WTC11 (cell line): Measurements from ENCODE around the gene MGAT4D.

ENCODE experiments used
- ATF1 ChIP-seq: sonication (generic); formaldehyde crosslinking; IDR thresholded peaks from 2 replicates; pipeline ENCODE4 v1.8.1; 2023; ENCODE audit warnings: mild to moderate bottlenecking, moderate library complexity, missing genetic modification reagents
- CBFB ChIP-seq: sonication (generic); formaldehyde crosslinking; IDR thresholded peaks from 2 replicates; pipeline ENCODE4 v1.8.1; 2022; ENCODE audit warnings: mild to moderate bottlenecking, low read depth, missing genetic modification reagents
- FOXP1 ChIP-seq: sonication (generic); formaldehyde crosslinking; IDR thresholded peaks from 2 replicates; pipeline ENCODE4 v1.8.0; 2022; ENCODE audit warnings: missing genetic modification reagents, mild to moderate bottlenecking, moderate library complexity, borderline replicate concordance
- KAT7 ChIP-seq: sonication (generic); formaldehyde crosslinking; IDR thresholded peaks from 2 replicates; pipeline ENCODE4 v1.8.1; 2023; ENCODE audit warnings: missing genetic modification reagents, mild to moderate bottlenecking, borderline replicate concordance
- NR2C2 ChIP-seq: sonication (generic); formaldehyde crosslinking; IDR thresholded peaks from 2 replicates; pipeline ENCODE4 v1.8.0; 2022; ENCODE audit warnings: mild to moderate bottlenecking, missing genetic modification reagents
- ZNF232 ChIP-seq: sonication (generic); formaldehyde crosslinking; IDR thresholded peaks from 2 replicates; pipeline ENCODE4 v1.8.0; 2022; ENCODE audit warnings: mild to moderate bottlenecking, missing genetic modification reagents
- ZNF671 ChIP-seq: fragments of 250-450 bp; sonication (Bioruptor Pico); IDR thresholded peaks from 2 replicates; pipeline ENCODE4 v1.8.0; 2021; ENCODE audit warnings: mild to moderate bottlenecking
- TF ChIP-seq, protein P1 (sequence below): sonication (generic); formaldehyde crosslinking; IDR thresholded peaks from 2 replicates; pipeline ENCODE4 v1.8.0; 2022; ENCODE audit warnings: mild to moderate bottlenecking, missing genetic modification reagents
- TF ChIP-seq, protein P2 (sequence below): fragments of 200-600 bp; IDR thresholded peaks from 2 replicates; pipeline ENCODE4 v1.8.0; 2022; ENCODE audit warnings: antibody characterized with exemption
- TF ChIP-seq, protein P3 (sequence below): sonication (generic); formaldehyde crosslinking; IDR thresholded peaks from 2 replicates; pipeline ENCODE4 v1.8.0; 2023; ENCODE audit warnings: missing genetic modification reagents, mild to moderate bottlenecking, borderline replicate concordance
- TF ChIP-seq, protein P4 (sequence below): sonication (generic); formaldehyde crosslinking; IDR thresholded peaks from 2 replicates; pipeline ENCODE4 v1.8.0; 2022; ENCODE audit warnings: mild to moderate bottlenecking, missing genetic modification reagents

DNA sequence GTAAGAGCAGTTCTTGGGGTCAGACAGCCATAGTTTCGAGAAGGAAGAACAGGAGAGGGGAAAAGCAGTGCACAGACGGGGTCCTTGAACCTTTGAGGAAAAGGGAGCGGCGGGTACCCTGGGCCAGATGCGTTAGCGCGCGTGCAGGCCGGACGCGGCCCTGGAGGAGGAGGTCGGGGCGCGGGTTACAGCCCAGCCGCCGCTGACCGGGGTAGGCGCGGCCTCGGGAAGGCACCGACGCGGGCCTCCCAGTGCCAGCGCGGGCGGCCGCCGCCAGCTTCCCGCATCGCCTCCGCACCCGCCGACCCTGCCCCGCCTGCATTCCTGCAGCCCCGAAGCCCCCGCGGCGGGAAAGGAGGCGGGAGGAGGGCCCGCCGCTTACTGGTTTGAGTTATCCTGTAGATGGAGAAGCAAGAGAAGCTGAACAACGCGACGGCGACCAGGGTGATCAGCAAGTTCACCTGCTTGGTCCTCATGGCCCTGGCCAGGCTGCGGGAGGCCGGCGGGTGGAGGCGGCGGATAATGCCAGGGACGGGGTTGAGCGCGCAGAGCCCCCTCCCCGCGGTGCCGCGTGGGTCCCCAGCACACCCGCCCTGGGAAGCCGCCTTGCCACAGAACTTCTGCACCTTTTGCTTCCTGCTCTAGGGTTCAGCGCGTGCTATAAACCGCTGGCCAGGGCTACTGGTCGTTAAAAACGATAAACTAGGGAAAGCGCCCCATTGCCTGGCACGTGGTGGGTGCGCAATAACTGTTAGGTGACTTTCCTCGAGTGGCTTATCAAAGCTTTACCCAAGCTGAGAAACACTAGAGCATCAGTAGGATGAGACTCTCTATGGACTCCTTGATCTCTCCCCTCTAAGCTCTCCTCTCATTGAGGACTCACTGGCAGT lies at the start of gene MGAT4D:
- TF ChIP-seq, protein P1, sequence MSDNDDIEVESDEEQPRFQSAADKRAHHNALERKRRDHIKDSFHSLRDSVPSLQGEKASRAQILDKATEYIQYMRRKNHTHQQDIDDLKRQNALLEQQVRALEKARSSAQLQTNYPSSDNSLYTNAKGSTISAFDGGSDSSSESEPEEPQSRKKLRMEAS (CRISPR knock-in tag), result peak; percentile 31; the same call in 1 of the 2 replicates
- TF ChIP-seq, protein P2, sequence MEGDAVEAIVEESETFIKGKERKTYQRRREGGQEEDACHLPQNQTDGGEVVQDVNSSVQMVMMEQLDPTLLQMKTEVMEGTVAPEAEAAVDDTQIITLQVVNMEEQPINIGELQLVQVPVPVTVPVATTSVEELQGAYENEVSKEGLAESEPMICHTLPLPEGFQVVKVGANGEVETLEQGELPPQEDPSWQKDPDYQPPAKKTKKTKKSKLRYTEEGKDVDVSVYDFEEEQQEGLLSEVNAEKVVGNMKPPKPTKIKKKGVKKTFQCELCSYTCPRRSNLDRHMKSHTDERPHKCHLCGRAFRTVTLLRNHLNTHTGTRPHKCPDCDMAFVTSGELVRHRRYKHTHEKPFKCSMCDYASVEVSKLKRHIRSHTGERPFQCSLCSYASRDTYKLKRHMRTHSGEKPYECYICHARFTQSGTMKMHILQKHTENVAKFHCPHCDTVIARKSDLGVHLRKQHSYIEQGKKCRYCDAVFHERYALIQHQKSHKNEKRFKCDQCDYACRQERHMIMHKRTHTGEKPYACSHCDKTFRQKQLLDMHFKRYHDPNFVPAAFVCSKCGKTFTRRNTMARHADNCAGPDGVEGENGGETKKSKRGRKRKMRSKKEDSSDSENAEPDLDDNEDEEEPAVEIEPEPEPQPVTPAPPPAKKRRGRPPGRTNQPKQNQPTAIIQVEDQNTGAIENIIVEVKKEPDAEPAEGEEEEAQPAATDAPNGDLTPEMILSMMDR, result no peak
- TF ChIP-seq CBFB (CRISPR knock-in tag) (no peak), ZNF232 (CRISPR knock-in tag) (no peak), NR2C2 (CRISPR knock-in tag) (no peak), FOXP1 (peak; percentile 70; the same call in 1 of the 2 replicates), ZNF671 (no peak), KAT7 (CRISPR knock-in tag) (no peak), ATF1 (CRISPR knock-in tag) (no peak)
- TF ChIP-seq, protein P3, sequence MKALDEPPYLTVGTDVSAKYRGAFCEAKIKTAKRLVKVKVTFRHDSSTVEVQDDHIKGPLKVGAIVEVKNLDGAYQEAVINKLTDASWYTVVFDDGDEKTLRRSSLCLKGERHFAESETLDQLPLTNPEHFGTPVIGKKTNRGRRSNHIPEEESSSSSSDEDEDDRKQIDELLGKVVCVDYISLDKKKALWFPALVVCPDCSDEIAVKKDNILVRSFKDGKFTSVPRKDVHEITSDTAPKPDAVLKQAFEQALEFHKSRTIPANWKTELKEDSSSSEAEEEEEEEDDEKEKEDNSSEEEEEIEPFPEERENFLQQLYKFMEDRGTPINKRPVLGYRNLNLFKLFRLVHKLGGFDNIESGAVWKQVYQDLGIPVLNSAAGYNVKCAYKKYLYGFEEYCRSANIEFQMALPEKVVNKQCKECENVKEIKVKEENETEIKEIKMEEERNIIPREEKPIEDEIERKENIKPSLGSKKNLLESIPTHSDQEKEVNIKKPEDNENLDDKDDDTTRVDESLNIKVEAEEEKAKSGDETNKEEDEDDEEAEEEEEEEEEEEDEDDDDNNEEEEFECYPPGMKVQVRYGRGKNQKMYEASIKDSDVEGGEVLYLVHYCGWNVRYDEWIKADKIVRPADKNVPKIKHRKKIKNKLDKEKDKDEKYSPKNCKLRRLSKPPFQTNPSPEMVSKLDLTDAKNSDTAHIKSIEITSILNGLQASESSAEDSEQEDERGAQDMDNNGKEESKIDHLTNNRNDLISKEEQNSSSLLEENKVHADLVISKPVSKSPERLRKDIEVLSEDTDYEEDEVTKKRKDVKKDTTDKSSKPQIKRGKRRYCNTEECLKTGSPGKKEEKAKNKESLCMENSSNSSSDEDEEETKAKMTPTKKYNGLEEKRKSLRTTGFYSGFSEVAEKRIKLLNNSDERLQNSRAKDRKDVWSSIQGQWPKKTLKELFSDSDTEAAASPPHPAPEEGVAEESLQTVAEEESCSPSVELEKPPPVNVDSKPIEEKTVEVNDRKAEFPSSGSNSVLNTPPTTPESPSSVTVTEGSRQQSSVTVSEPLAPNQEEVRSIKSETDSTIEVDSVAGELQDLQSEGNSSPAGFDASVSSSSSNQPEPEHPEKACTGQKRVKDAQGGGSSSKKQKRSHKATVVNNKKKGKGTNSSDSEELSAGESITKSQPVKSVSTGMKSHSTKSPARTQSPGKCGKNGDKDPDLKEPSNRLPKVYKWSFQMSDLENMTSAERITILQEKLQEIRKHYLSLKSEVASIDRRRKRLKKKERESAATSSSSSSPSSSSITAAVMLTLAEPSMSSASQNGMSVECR, result 0 out of 2 replicates have a peak, but pooled peaks have one; percentile 41
- TF ChIP-seq, protein P4, sequence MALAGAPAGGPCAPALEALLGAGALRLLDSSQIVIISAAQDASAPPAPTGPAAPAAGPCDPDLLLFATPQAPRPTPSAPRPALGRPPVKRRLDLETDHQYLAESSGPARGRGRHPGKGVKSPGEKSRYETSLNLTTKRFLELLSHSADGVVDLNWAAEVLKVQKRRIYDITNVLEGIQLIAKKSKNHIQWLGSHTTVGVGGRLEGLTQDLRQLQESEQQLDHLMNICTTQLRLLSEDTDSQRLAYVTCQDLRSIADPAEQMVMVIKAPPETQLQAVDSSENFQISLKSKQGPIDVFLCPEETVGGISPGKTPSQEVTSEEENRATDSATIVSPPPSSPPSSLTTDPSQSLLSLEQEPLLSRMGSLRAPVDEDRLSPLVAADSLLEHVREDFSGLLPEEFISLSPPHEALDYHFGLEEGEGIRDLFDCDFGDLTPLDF (CRISPR knock-in tag), result no peak
